Stimulated activated CD8-positive, alpha-beta memory T cell treated with anti-CD3 and anti-CD28 coated beads, Interleukin-7, amount 100 ng/mL, for 48 hours (primary cell): ENCODE data around the gene FILIP1.

Experiments
- DNase-seq, 2 donors: peaks; one replicate each; pipeline ENCODE4 v3.0.0-alpha.2; 2020; ENCODE audit warnings: low read depth in 1 of 2; ENCODE audit errors: extremely low read depth in 1 of 2

FILIP1 gene

GRCh38 chr6:75347898-75348610 is 145.5 kb downstream of the FILIP1 start:
- DNase-seq = no peak

DNA sequence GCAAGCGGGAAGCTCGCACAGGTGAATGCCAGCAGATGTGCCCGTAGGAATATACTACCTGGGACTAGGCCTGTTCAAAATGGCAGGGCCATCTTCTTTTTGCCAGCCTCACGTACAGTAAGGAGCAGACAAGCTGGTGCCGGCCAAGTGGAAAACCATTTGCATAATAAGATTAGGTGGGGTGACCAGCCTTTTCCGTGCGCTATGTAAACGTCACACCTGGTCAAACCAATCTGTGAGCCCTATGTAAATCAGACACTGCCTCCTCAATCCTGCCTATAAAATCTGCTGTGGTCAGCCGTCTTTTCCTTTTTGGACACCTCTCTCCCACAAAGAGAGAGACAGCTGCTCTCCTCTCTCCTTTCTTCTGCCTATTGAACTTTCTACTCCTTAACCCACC is 148.2 kb downstream of the FILIP1 start:
- no peak for DNase-seq

DNA sequence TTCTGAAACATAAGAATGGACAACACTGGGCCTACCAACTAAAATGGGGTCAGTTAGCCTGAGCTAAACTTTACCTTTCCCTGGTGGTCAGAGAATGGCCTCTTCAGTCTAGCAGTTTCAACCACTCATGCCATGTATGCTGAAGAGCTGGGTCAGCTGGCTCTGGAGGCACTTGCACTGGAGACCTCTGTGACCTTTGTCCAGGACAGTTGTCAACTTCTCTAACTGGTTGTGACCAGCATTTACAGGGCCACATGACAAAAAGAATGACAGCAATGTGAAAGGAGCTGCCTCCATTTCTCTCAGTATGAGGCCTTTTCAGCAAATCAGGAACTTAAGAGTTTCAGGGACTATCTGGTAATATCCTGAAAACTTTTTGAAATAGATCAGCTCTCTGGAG is 149.1 kb downstream of the FILIP1 start:
- no peak for DNase-seq

- no peak for DNase-seq
Measured at GRCh38 chr6:75344021-75344420, 149.6 kb downstream of the FILIP1 start.

DNA sequence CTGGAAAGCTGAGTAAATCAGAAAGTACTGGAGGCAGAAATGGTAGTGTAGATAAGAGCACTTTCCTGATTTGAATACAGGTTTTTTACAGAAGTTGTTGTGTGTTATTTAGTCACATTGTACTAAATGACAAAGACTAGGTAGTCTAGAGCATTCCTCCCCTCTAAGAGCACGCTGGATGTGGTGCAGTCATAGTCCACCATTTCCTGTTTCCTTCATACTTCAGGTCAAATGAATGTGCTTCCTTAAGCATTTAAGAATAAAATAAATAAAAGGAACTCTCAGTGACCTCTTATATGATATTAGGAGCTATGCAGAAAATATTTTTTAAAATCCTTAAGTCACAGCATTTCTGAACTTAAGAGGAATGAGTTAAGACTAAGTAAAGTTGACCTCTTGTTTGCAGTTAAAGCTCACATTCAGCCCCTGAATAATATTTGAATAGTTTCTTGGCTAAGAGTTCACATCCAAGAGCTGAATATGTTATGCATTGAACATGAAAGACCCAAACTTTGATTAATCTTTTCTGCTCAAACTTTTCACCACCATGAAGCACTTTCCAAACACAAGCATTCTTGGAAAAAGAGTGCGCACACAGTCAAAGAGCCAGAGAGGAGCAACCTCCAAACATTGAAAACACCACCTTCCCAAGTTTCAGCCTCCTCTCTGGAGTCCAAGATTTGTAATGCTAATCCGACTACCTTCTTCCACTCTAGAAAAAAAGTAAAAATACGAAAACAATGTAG is 155.6 kb downstream of the FILIP1 start:
- no peak for DNase-seq

DNA sequence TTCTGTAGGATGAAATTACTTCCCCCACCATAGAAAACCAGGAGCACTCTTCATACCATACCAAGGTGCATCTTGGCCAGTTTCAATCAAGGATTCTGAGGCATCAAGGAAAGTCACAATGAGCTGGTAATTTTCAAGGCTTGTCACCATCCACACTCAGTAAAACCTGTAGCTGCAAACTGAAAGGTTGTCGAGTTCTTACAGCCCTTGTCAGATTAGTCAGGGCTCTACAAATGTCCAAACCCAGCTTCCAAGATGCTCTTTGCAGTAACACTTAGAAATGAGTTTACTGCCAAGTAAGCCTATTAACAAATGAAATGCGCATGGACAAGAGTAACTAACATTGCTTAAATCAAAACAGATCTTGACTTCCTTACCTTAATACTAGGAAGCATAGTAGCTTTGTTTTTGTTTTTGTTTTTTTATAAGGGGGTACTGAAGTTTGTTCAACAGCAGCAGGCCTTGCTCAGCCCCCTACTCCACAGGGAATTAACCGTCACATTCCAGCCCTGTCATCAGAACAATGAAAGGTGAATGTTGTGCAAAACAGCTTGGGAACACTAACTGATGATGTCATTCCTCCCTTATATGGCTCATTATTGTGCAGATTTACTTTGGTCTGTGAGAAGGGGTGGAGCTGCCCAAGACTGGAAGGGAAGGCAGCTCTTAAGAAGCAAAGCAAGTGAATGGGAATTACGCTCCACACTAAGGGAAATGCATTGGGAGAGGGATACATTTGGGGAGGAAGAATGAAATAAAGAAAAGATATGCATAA is 159.1 kb downstream of the FILIP1 start:
- no peak for DNase-seq

DNA sequence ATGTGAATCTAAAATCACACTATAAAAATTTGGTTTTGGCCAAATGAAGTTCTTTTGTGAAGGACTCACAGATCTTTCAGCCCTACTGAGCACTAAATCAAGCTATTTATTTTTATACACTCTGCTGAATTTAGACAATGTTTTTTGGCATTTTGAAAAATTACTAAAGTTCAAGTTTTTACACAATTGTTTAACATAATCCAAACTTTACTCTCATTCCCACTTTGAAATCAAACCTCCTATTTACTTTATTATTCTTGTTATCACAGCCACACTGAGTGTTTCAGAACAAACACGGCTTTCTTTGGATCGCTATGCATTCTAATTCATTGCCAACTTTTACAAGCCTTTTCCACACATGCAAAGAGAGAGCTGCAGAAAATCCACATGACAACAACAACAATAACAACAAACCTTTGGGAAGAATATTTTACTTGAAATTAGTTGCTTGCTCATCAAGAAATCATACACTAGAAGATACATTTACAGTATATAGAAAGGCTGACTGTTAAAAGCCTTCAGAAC is 159.9 kb downstream of the FILIP1 start:
- DNase-seq = no peak

- DNase-seq = no peak
Measured at GRCh38 chr6:75331151-75331550, 162.4 kb downstream of the FILIP1 start.

DNA sequence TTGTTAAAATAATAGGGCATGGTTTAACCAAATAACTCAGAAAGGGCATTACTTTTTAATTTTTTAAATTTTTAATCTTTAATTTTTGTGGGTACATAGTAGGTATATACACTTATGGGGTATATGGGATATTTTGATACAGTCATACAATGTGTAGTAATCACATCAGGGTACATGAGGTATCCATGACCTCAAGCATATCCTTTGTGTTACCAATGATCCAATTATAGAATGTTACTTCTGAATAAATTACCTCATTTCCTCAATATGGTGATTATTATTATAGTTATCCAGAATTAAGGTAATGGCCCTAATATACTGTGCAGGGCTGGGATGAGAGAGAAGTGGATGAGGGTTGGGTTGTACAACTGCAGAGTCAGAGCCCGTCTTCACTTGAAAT is 163.9 kb downstream of the FILIP1 start:
- DNase-seq = no peak

DNA sequence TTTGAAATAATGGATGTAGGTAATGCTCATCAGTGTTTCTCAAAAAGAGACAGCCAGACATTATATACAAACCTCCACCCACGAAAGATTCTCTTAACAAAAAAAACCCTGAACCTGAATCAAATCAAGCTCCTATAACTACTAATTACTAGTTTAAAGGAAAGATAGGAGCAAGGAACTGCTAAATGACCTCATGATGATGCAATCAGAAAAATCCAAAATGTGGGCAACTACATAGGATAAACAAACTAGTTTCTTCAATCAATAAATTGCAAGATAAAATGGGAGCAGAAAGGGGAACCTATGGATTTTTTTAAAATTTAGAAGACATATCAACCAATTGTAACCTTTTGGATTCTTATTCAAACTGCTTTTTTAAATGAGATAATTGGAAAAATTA is 165.8 kb downstream of the FILIP1 start:
- DNase-seq = no peak

DNA sequence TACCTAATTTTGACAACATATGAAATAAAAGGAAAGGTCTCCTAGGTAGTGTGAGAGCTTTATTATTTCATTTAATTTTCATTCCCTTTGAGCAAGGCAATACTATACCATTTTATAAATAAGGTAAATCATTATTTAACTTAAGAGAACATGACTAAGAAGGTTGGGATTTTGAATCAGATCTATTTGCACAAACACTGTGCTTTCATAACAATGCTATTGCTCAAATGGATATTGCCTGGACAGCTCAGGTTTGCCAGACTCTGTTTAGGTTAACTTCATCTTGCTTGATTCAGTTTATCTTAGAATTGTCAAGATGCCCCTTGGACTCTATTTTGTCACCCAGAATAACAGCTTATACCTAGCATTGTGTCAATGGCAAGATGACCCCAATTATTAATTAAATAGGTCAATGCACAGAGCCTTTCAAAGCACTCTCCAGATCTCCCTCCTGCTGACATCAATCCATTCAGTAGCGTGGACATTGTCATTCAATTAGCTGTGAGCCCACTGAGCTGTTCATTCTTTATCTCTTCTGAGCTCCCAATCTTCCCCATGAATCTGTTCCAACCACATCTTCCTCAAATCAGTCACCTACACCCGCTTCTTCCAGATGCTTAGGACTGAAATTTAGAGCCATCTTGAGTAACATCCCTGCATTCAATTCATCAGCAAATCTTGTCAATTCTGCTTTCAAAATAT is 166.9 kb downstream of the FILIP1 start:
- no peak for DNase-seq

DNA sequence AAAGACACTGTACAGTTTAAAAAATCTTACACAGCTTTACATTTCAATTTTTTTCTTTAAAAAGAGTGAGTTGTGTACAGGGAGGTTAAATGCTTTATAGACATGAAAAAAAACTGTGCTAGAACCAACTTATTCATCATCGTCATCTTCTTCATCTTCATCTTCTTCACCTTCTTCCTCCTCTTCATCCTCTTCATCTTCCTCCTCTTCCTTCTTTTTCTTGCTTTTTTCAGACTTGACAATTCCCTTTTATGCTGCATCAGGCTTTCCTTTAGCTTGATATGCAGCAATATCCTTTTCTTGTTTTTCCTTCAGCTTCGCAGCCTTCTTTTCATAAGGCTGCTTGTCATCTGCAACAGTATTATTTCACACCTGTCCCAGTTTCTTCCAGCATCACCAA is 174.7 kb downstream of the FILIP1 start:
- DNase-seq = no peak

DNA sequence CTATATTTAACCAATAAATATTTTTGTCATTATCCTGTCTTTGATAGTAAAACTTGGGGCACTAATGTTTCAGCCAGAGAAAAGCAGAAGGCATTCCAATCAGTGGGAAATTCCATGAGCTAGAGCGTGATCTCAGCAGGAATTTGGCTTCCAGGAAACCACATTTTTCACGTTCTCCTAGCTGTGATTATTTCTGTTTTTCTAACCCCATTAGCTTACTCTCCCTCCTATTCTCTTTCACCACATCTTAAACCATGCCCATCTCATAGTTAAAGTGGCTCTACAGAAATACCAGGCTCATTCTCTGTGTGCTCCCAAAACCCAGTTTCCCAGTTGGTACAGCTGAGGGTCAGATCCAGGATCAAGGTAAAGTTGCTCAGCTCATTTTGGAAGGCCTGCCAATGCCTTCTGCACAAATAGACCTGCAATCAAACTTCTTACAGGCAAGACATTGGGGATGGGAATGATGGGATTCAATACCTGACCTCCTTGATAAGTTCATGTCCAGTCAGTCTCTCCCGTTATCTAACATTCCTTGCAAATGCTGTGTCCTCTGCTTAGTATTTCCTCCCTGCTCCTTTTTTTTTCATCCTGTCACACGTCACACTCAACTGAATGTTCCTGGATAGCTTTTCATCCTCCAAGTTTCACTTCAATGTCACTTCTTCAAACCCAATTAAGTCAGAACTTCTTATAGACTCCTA is 175.9 kb downstream of the FILIP1 start:
- DNase-seq = no peak

GRCh38 chr6:75315978-75316377 is 177.6 kb downstream of the FILIP1 start:
- DNase-seq = no peak

GRCh38 chr6:75308250-75308988 is 185.2 kb downstream of the FILIP1 start:
- no peak for DNase-seq

- no peak for DNase-seq
Measured at GRCh38 chr6:75307364-75308004, 186.1 kb downstream of the FILIP1 start.

- no peak for DNase-seq
Measured at GRCh38 chr6:75306064-75306463, 187.5 kb downstream of the FILIP1 start.

DNA sequence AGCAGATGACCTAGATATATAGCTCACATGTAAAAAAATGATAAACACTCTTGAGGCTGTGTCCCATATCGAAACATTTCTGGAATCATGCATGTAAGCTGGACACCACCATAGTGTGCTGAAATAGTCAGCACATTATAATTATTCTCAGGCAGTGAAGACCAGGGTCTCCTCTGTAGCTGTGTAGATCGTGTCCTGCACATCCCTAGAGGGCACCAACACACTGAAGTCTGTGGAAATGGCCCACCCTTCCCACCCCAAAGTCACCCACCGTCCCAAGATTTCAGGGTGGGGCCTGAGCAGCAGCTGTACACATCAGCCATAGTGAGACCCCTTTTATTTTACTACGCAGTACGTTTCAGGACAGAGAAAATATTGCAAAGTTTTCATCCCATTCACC is 188.0 kb downstream of the FILIP1 start:
- DNase-seq = no peak

- no peak for DNase-seq
Measured at GRCh38 chr6:75302280-75302679, 191.3 kb downstream of the FILIP1 start.
